ENCODE data around the gene MAT1A. TPM values are rescaled to one million over a fixed set of nuclear protein-coding genes. Genes with fewer than 3 reads are reported as not detected.

Gene MAT1A
- total RNA-seq, 1 experiment from 2014 or later, result 1.6 TPM

- ChIA-PET POLR2A (no interaction called here), RAD21 (ENCODE audit: low non-redundant PET in 1 of 2, low total read pairs in 2 of 2, uncharacterized antibody in 2 of 2, unreplicated experiment in 2 of 2) (no interaction called here), CTCF (no interaction called here)
- Histone ChIP-seq H3K79me2 (ENCODE audit: insufficient read depth, low read length) (no peaks in the 10 kb centered on the region), H3K36me3 (ENCODE audit: control insufficient read depth in 1 of 2, insufficient read depth in 2 of 2, low read length in 2 of 2) (no peaks in the 10 kb centered on the region), H3K27ac (ENCODE audit: low read depth, low read length) (no peak overlapping the region), H2AFZ (ENCODE audit: low read depth, low read length, poor library complexity, severe bottlenecking) (no peak overlapping the region), H3K4me3 (replicated peaks in 1 of 2; ENCODE audit: low read depth in 1 of 2, low read length in 2 of 2) (no peak overlapping the region), H3K27me3 (ENCODE audit: insufficient read depth, low read length) (no peaks in the 10 kb centered on the region), H3K9ac (ENCODE audit: low read length) (no peak overlapping the region), H3K9me2 (ENCODE audit: insufficient read depth) (no peaks in the 10 kb centered on the region), H3K4me1 (ENCODE audit: control insufficient read depth in 1 of 2, insufficient read depth in 2 of 2, low read length in 2 of 2) (peaks cover 0 to 3% of the 10 kb centered on the region in 2 experiments; a peak in 1 of 4 replicates), H3K9me3 (ENCODE audit: control insufficient read depth in 1 of 2, insufficient read depth in 1 of 2, low read depth in 1 of 2, low read length in 2 of 2) (no peaks in the 10 kb centered on the region), H3K4me2 (ENCODE audit: low read length) (no peak overlapping the region), H4K20me1 (ENCODE audit: insufficient read depth) (no peaks in the 10 kb centered on the region)
- TF ChIP-seq EGR1 (IDR thresholded peaks at IDR 0.05; ENCODE audit: low read depth), result no peak
- TF ChIP-seq REST (IDR thresholded peaks at IDR 0.05; ENCODE audit: low read depth), result no peak
- DNase-seq (ENCODE audit: low read depth, low spot score) (no peak), ATAC-seq (no peak)
- no TSS peak for BruUV-seq (replicated peaks)
- intact Hi-C loops (cut with micrococcal nuclease), result no loop called here
Measured at GRCh38 chr10:80268266-80268665, 21.2 kb downstream of the MAT1A start.

- no TSS peak for BruUV-seq (replicated peaks)
- intact Hi-C loops (cut with micrococcal nuclease), result no loop called here
- Histone ChIP-seq H3K27me3 (ENCODE audit: insufficient read depth, low read length) (no peaks in the 10 kb centered on the region), H3K79me2 (ENCODE audit: insufficient read depth, low read length) (no peaks in the 10 kb centered on the region), H4K20me1 (ENCODE audit: insufficient read depth) (no peaks in the 10 kb centered on the region), H3K4me1 (ENCODE audit: control insufficient read depth in 1 of 2, insufficient read depth in 2 of 2, low read length in 2 of 2) (peaks cover 0 to 3% of the 10 kb centered on the region in 2 experiments; a peak in 1 of 4 replicates), H3K9ac (ENCODE audit: low read length) (no peak overlapping the region), H3K4me2 (ENCODE audit: low read length) (no peak overlapping the region), H3K4me3 (replicated peaks in 1 of 2; ENCODE audit: low read depth in 1 of 2, low read length in 2 of 2) (no peak overlapping the region), H3K27ac (ENCODE audit: low read depth, low read length) (no peak overlapping the region), H2AFZ (ENCODE audit: low read depth, low read length, poor library complexity, severe bottlenecking) (no peak overlapping the region), H3K9me2 (ENCODE audit: insufficient read depth) (no peaks in the 10 kb centered on the region), H3K9me3 (ENCODE audit: control insufficient read depth in 1 of 2, insufficient read depth in 1 of 2, low read depth in 1 of 2, low read length in 2 of 2) (no peaks in the 10 kb centered on the region), H3K36me3 (ENCODE audit: control insufficient read depth in 1 of 2, insufficient read depth in 2 of 2, low read length in 2 of 2) (no peaks in the 10 kb centered on the region)
- ATAC-seq, result no peak
- ChIA-PET CTCF (no interaction called here), POLR2A (no interaction called here), RAD21 (ENCODE audit: low non-redundant PET in 1 of 2, low total read pairs in 2 of 2, uncharacterized antibody in 2 of 2, unreplicated experiment in 2 of 2) (no interaction called here)
- TF ChIP-seq JUND (IDR thresholded peaks at IDR 0.05) (no peak), SP1 (IDR thresholded peaks at IDR 0.05; ENCODE audit: low read depth) (no peak), EZH2phosphoT487 (IDR thresholded peaks at IDR 0.05; ENCODE audit: borderline replicate concordance) (no peak), REST (IDR thresholded peaks at IDR 0.05; ENCODE audit: low read depth) (no peak), CEBPB (IDR thresholded peaks at IDR 0.05; ENCODE audit: low read depth) (no peak), ZNF274 (IDR thresholded peaks at IDR 0.05; ENCODE audit: low read depth, low read length) (no peak), EZH2 (IDR thresholded peaks at IDR 0.05) (no peak), POLR2AphosphoS5 (IDR thresholded peaks at IDR 0.05; ENCODE audit: low read depth, low read length) (no peak), EGR1 (IDR thresholded peaks at IDR 0.05; ENCODE audit: low read depth) (no peak), YY1 (IDR thresholded peaks at IDR 0.05; ENCODE audit: extremely low read depth, insufficient replicate concordance, low read depth, low read length) (no peak)
- no peak for DNase-seq (ENCODE audit: low read depth, low spot score)
Measured at GRCh38 chr10:80266513-80266863, 23.0 kb downstream of the MAT1A start.
